Skeletal muscle satellite cell (primary cell): ENCODE results near the gene TM2D1.
"Not testable (repeated sequence)": the region's sequence is repeated elsewhere in the genome, so short reads cannot be mapped to it uniquely, and the experiment has no call there.

ENCODE experiments used
- H3K27me3 ChIP-seq: 2 replicates; pipeline ENCODE4 v1.7.0; 2013; ENCODE audit warnings: low read length; ENCODE audit not compliant: control insufficient read depth, insufficient read depth
- H3K36me3 ChIP-seq: 2 replicates; pipeline ENCODE4 v1.7.0; 2013; ENCODE audit warnings: mild to moderate bottlenecking, control low read depth, low read length; ENCODE audit not compliant: insufficient read depth
- H3K4me1 ChIP-seq: 2 replicates; pipeline ENCODE4 v1.7.0; 2013; ENCODE audit warnings: low read length; ENCODE audit not compliant: control insufficient read depth, insufficient read depth
- H3K4me2 ChIP-seq: 2 replicates; pipeline ENCODE4 v1.7.0; 2013; ENCODE audit warnings: mild to moderate bottlenecking, low read length
- H3K4me3 ChIP-seq: 2 replicates; pipeline ENCODE4 v1.7.0; 2013; ENCODE audit warnings: low read length
- H3K9ac ChIP-seq: 2 replicates; pipeline ENCODE4 v1.7.0; 2013; ENCODE audit warnings: mild to moderate bottlenecking, low read depth, low read length, moderate library complexity
- H3K9me3 ChIP-seq: replicated peaks from 2 replicates; pipeline ENCODE4 v1.7.0; 2013; ENCODE audit warnings: mild to moderate bottlenecking, control low read depth, low read length

TM2D1 gene

DNA sequence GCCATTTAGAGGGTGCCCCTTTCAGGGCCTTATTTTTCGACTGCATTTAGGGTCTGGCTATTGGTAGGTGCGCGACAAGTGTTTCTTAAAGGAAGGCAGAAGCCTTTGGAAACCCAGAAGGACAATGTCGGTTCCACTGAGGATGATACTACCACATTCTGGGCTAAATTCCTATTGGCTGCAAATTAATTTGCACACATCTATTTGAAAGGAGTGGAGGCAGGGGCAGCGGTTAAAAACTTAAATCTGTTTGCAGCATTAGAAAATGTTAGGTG is 18.4 kb upstream of the TM2D1 start:
- peaks cover 17% of the 10 kb centered on the region for H3K4me1 ChIP-seq
- no peaks in the 10 kb centered on the region for H3K36me3 ChIP-seq
- H3K9me3 ChIP-seq, result no peaks in the 10 kb centered on the region
- H3K9ac ChIP-seq, result peak overlapping the region; percentile 89
- peak overlapping the region; percentile 75 for H3K4me3 ChIP-seq
- H3K4me2 ChIP-seq, result peak overlapping the region; percentile 83
- H3K27me3 ChIP-seq, result no peaks in the 10 kb centered on the region

GRCh38 chr1:61742620-61743430 is 17.9 kb upstream of the TM2D1 start:
- Histone ChIP-seq H3K9me3 (no peaks in the 10 kb centered on the region), H3K9ac (peak overlapping the region; percentile 89), H3K4me3 (peak overlapping the region; percentile 75)

DNA sequence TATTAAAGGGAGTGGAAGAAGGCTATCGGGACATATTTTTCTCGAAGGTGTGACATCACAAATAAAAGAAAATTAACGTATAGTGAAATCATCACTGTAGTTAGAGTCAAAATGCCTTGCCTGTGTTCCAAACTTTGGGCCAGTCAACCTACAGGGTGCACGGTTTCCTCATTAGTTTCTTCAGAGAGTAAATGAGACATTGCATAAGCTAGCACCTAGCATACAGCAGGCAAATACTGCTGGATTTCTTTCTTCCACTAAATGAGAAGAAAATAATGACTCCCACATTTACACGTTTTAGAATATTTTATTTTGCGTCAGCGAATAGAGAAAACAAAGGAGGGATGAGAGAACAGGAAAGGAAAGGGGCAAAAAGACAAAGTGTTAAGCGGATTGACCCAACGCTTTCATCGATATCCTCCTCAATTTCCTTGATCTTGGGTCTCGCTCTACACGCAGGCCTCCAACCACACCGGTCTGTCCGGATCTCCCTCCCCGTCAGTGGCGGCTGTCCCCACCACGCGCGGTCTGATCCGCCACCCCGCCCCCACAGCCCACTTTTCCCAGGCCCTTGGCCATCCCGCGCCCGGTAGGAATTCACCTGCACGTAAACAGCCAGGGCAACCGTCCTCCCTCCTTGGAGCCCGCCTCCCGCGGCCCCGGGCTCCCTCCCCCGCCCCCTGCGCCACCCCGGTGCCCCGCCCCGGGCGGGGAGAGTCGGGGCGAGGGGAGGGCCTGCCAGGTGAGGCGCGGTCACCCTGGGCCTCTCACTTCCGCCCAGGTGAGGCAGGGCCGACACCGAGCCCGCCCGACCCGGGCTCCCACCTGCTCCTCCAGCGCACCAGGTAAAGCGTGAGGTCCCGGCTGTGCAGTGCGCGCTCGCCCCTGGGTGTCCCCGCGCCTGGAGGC is 17.0 kb upstream of the TM2D1 start, which contains the start of gene PATJ:
Gene PATJ (plus strand): TSS at position 770 of the 909 bp plus-strand sequence. CDS start 20,413 bp downstream, outside the sequence.
- no peaks in the 10 kb centered on the region for H3K36me3 ChIP-seq
- H3K4me2 ChIP-seq, result peak within 1 kb of the TSS; percentile 83
- peaks cover 15% of the 10 kb centered on the region for H3K4me1 ChIP-seq
- peak within 1 kb of the TSS; percentile 89 for H3K9ac ChIP-seq
- H3K9me3 ChIP-seq, result no peaks in the 10 kb centered on the region
- peak within 1 kb of the TSS; percentile 75 for H3K4me3 ChIP-seq
- H3K27me3 ChIP-seq, result no peaks in the 10 kb centered on the region

More at GRCh38 chr1:61742620-61743430, 17.9 kb upstream of the TM2D1 start:
- Histone ChIP-seq H3K36me3 (no peaks in the 10 kb centered on the region), H3K4me1 (peaks cover 17% of the 10 kb centered on the region), H3K27me3 (no peaks in the 10 kb centered on the region), H3K4me2 (peak overlapping the region; percentile 83)

- Histone ChIP-seq H3K27me3 (no peaks in the 10 kb centered on the region), H3K4me2 (peak overlapping the region; percentile 83), H3K36me3 (no peaks in the 10 kb centered on the region), H3K9me3 (no peaks in the 10 kb centered on the region), H3K4me1 (peaks cover 8% of the 10 kb centered on the region), H3K4me3 (peak overlapping the region; percentile 75), H3K9ac (peak overlapping the region; percentile 89)
Measured at GRCh38 chr1:61740751-61741700, 16.1 kb upstream of the TM2D1 start.

DNA sequence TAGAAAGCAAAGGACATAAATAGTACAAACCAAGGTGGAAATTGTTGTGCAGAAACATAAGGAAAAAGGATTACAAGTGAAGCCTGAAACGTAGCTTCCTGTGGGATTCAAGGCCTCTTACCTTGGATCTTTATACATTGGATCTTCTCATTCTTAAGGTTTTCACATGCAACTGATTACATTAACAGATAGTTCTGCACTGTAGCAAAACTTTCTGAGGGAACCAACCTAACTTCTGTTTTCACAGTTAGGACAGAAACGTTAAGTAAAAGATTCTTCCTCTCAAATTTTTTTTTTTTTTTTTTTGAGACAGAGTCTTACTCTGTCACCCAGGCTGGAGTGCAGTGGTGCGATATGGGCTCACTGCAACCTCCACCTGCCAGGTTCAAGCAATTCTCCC is 7.8 kb upstream of the TM2D1 start:
- Histone ChIP-seq H3K9ac (no peak overlapping the region), H3K36me3 (no peaks in the 10 kb centered on the region), H3K4me2 (no peak overlapping the region), H3K27me3 (no peaks in the 10 kb centered on the region), H3K4me3 (no peak overlapping the region), H3K9me3 (no peaks in the 10 kb centered on the region), H3K4me1 (no peaks in the 10 kb centered on the region)

DNA sequence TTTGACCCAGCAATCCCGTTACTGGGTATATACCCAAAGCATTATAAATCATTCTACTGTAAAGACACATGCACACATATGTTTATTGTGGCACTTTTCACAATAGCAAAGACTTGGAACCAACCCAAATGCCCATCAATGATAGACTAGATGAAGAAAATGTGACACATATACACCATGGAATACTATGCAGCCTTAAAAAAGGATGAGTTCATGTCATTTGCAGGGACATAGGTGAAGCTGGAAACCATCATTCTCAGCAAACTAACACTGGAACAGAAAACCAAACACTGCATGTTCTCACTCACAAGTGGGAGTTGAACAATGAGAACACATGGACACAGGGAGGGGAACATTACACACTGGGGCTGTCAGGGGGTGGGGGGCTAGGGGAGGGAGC is 5.7 kb upstream of the TM2D1 start:
- not testable (repeated sequence) for H3K36me3 ChIP-seq

GRCh38 chr1:61727544-61727943 is 2.6 kb upstream of the TM2D1 start:
- Histone ChIP-seq H3K4me3 (no peak overlapping the region), H3K4me1 (peaks cover 17% of the 10 kb centered on the region), H3K27me3 (no peaks in the 10 kb centered on the region), H3K4me2 (no peak overlapping the region), H3K36me3 (no peaks in the 10 kb centered on the region), H3K9me3 (no peaks in the 10 kb centered on the region), H3K9ac (no peak overlapping the region)

More for the DNA sequence above, 5.7 kb upstream of the TM2D1 start:
- H3K9me3 ChIP-seq, H3K4me2 ChIP-seq, H3K4me1 ChIP-seq, H3K9ac ChIP-seq, H3K4me3 ChIP-seq, H3K27me3 ChIP-seq: not testable (repeated sequence)

- Histone ChIP-seq H3K9ac (peak overlapping the region; percentile 96), H3K4me1 (peaks cover 17% of the 10 kb centered on the region), H3K4me2 (peak overlapping the region; percentile 77), H3K9me3 (no peaks in the 10 kb centered on the region), H3K4me3 (peak overlapping the region; percentile 82), H3K27me3 (no peaks in the 10 kb centered on the region), H3K36me3 (no peaks in the 10 kb centered on the region)
Measured at GRCh38 chr1:61724506-61724812, 482 bp downstream of the TM2D1 start.

GRCh38 chr1:61718996-61719663 is 5.8 kb downstream of the TM2D1 start:
- not testable (repeated sequence) for H3K9ac ChIP-seq, H3K4me3 ChIP-seq, H3K27me3 ChIP-seq, H3K9me3 ChIP-seq, H3K4me2 ChIP-seq, H3K36me3 ChIP-seq
- peaks cover 16% of the 10 kb centered on the region for H3K4me1 ChIP-seq

DNA sequence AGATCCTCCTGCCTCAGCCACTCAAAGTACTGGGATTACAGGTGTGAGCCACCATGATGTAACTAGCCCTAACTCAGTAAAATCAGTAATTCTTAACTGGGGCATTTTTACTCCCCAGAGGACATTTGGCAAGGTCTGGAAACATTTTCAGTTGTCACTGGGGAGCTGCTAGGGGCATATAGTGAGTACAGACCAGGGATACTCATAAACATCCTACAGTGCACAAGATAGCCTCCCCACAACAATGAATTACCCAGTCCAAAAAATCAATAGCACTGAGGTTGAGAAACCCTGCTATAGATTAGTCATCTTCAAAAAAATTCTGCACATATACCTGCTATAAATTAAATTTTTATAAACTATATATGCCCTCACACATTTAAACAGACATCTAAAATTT is 13.0 kb downstream of the TM2D1 start:
- Histone ChIP-seq H3K9me3 (no peaks in the 10 kb centered on the region), H3K4me3 (no peak overlapping the region), H3K36me3 (peaks cover 16% of the 10 kb centered on the region), H3K4me1 (no peaks in the 10 kb centered on the region), H3K4me2 (no peak overlapping the region), H3K27me3 (no peaks in the 10 kb centered on the region), H3K9ac (no peak overlapping the region)
